Measurements from ENCODE around the gene ZNF888. TPM values are rescaled to one million over a fixed set of nuclear protein-coding genes. Genes with fewer than 3 reads are reported as not detected.
"Not testable (repeated sequence)": the region's sequence is repeated elsewhere in the genome, so short reads cannot be mapped to it uniquely, and the experiment has no call there.

Gene ZNF888
- total and polyA plus RNA-seq, 2 experiments from 2014 or later: 1.1 to 7.3 TPM

DNA sequence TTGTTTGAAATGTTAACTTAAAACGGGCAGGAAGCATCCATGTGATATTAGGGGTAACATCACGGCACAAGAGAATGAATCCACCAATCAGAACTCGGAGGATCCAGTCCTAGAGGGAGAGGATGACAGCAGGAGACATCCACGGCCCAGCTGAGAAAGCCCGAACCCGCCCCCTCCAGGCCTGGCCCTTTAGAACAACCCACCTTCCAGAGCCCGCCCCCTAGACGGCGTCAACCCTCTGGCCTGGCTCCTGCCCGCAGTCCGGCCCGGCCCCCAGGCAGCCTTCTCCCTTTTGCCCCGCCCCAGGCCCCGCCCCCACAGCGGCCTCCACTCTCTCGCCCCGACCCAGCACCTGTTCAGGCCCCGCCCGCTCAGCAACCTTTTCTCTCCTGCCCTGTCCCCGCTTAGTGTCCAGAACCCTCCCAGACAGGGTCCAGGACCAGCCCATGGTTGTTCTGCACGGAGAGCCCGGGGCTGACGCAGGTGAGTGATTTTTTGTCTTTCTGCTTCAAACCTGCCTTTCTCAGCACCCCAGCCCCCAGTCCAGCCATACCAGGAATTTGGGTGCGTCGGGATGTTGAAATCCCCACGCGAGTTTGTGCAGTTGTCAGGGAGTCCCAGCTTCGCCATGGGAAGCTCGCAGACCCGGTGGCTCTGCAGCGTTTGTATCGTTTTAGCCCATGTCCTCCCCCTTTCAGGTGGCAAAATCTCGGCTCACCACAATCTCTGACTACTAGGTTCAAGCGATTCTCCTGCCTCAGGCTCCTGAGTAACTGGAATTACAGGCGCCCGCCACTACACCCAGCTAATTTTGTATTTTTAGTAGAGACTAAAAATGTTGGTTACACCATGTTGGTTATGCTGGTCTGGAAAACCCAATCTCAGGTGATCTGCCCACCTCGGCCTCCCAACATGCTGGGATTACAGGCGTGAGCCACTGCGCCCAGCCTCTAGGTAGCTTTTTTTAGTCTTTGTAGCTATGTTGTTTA is 23.4 kb upstream of the ZNF888 start:
- peaks cover 1% of the 10 kb centered on the region for H3K4me1 ChIP-seq (ENCODE audit: low read depth)
- H3K4me3 ChIP-seq: no peak overlapping the region
- H3K27me3 ChIP-seq: no peaks in the 10 kb centered on the region
- peak; percentile 32 to 43 for DNase-seq (ENCODE audit: low read depth in 1 of 2, low spot score in 1 of 2)
- H3K36me3 ChIP-seq: peaks cover 16% of the 10 kb centered on the region
- no peaks in the 10 kb centered on the region for H3K9me3 ChIP-seq (ENCODE audit: low read depth)
- TF ChIP-seq, protein P1, sequence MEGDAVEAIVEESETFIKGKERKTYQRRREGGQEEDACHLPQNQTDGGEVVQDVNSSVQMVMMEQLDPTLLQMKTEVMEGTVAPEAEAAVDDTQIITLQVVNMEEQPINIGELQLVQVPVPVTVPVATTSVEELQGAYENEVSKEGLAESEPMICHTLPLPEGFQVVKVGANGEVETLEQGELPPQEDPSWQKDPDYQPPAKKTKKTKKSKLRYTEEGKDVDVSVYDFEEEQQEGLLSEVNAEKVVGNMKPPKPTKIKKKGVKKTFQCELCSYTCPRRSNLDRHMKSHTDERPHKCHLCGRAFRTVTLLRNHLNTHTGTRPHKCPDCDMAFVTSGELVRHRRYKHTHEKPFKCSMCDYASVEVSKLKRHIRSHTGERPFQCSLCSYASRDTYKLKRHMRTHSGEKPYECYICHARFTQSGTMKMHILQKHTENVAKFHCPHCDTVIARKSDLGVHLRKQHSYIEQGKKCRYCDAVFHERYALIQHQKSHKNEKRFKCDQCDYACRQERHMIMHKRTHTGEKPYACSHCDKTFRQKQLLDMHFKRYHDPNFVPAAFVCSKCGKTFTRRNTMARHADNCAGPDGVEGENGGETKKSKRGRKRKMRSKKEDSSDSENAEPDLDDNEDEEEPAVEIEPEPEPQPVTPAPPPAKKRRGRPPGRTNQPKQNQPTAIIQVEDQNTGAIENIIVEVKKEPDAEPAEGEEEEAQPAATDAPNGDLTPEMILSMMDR (IDR thresholded peaks at IDR 0.05; ENCODE audit: low read depth, low read length): no peak
- H3K27ac ChIP-seq: no peak overlapping the region

DNA sequence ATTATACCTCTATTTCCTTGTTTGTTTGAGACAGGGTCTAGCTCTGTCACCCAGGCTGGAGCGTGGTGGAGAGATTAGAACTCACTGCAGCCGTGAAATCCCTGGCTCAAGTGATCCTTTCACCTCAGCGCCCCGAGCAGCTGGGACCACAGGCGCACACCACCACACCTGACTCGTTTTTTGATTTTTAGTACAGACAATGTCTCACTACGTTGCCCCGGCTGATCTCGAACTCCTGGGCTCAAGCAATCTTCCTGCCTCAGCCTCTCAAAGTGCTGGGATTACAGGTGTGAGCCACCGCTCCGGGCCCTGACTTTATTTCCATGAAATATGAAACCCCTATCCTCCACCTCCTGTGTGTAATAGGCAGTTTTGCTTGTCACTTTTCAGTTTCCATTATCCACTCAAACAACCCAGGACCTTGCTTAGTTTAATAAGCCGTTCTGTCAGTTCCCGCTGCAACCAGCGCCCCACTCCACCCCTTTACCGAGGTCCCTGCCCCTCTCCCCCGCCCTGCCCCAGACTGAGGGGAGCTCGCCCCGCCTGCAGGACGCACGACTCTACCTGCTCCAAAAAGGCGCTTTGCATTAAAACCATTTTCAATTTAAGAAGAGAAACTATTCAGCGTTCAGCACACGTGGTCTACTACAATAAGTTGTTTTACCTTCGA is 22.6 kb upstream of the ZNF888 start:
- H3K4me1 ChIP-seq (ENCODE audit: low read depth): peaks cover 3% of the 10 kb centered on the region
- H3K9me3 ChIP-seq (ENCODE audit: low read depth): no peaks in the 10 kb centered on the region
- TF ChIP-seq, protein P1 (IDR thresholded peaks at IDR 0.05; ENCODE audit: low read depth, low read length): no peak
- H3K27ac ChIP-seq: no peak overlapping the region
- peaks cover 9% of the 10 kb centered on the region for H3K36me3 ChIP-seq
- no peak for DNase-seq (ENCODE audit: low read depth in 1 of 2, low spot score in 1 of 2)
- no peak overlapping the region for H3K4me3 ChIP-seq
- H3K27me3 ChIP-seq: no peaks in the 10 kb centered on the region

DNA sequence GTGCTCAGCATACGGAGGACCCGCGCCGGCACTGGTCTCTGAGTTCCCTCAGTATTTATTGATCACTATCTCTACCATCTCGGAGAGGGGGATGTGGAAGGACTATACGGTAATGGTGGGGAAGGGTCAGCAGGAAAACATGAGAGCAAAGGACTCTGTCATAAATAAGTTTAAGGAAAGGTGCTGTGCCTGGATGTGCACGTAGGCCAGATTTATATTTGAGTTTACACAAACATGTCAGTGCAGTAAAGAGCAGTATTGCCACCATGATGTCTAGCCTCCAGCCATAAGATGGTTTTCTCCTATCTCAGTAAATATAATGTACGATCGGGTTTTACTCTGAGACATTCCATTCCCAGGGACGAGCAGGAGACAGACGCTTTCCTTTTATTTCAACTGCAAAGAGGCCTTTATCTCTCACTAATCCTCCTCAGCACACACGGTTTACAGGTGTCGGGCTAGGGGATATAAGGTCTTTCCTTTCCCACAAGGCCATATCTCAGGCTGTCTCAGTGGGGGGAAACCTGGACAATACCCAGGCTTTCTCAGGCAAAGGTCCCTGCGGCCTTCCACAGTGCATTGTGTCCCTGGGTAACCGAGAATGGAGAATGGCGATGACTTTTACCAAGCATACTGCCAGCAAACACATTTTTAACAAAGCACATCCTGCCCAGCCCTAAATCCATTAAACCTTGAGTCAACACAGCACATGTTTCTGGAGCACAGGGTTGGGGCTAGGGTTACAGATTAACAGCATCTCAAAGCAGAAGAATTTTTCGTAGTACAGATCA is 21.7 kb upstream of the ZNF888 start:
- not testable (repeated sequence) for H3K27ac ChIP-seq; H3K9me3 ChIP-seq (ENCODE audit: low read depth); DNase-seq (ENCODE audit: low read depth in 1 of 2, low spot score in 1 of 2); H3K36me3 ChIP-seq; H3K4me3 ChIP-seq; H3K27me3 ChIP-seq; H3K4me1 ChIP-seq (ENCODE audit: low read depth)

DNA sequence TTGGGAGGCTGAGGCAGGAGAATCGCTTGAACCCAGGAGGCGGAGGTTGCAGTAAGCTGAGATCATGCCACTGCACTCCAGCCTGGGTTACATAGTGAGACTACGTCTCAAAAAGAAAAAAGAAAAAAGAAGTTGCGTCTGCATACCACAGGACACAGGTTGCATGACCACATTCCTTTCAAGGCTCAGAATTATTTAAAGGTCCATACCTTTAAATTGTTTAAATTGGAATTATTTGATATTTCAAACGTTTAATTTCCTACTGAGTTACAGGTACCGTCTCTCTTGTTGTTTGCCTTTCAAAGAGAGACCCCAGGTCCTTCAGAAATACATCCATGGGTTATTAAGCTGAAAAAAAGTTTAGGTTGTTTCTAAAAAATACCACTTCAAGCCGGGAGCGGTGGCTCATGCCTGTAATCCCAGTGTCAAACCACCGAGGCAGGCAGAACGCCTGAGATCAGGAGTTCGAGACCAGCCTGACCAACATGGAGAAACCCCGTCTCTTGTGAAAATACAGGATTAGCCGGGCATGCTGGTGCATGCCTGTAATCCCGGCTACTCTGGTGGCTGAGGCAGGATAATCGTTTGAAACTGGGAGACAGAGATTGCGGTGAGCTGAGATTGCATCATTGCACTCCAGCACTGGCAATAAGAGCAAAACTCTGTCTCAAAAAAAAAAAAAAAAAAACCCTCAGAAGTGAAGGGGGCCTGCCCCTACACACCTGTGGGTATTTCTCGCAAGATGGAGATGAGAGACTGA is 20.8 kb upstream of the ZNF888 start:
- no peaks in the 10 kb centered on the region for H3K9me3 ChIP-seq (ENCODE audit: low read depth)
- no peak for DNase-seq (ENCODE audit: low read depth in 1 of 2, low spot score in 1 of 2)
- TF ChIP-seq, protein P1 (IDR thresholded peaks at IDR 0.05; ENCODE audit: low read depth, low read length): no peak
- no peaks in the 10 kb centered on the region for H3K36me3 ChIP-seq
- H3K4me1 ChIP-seq (ENCODE audit: low read depth): peaks cover 3% of the 10 kb centered on the region
- no peaks in the 10 kb centered on the region for H3K27me3 ChIP-seq
- H3K4me3 ChIP-seq: no peak overlapping the region
- no peak overlapping the region for H3K27ac ChIP-seq

DNA sequence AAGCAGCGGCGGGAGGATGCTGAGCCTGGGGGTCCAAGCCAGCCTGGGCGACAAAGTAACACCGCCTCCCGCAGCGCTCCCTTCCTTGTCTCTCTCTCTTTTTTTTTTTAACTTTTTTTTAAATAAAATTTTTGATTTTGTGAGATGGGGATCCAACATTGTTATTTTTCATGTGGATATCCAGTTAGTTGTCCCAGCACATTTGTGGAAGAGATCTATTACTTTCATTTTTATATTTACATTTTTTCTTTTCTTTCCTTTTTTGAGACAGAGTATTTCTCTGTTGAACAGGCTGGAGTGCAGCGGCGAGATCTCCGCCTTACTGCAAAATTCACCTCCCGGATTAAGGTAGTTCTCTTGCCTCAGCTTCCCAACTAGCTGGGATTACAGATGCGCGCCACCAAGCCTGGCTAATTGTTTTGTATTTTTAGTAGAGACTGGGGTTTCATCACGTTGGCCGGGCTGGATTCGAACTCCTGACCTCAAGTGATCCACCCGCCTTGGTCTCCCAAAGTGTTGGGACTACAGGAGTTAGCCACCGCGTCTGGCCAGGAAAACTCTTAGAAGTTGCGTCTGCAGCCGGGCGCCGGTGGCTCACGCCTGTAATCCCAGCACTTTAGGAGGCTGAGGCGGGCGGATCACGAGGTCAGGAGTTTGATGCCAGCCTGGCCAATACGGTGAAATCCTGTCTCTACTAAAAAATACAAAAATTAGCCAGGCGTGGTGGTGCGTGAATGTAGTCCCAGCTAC is 20.1 kb upstream of the ZNF888 start:
- TF ChIP-seq, protein P1 (IDR thresholded peaks at IDR 0.05; ENCODE audit: low read depth, low read length): no peak
- Histone ChIP-seq H3K4me3 (peak overlapping the region; percentile 48), H3K9me3 (ENCODE audit: low read depth) (no peaks in the 10 kb centered on the region), H3K36me3 (no peaks in the 10 kb centered on the region), H3K27ac (peak overlapping the region; percentile 53), H3K4me1 (ENCODE audit: low read depth) (peaks cover 3% of the 10 kb centered on the region), H3K27me3 (no peaks in the 10 kb centered on the region)
- DNase-seq (ENCODE audit: low read depth in 1 of 2, low spot score in 1 of 2): no peak

Measured in cardiac muscle cell (in vitro differentiated cells and primary cell).